Natural killer cell treated with Interleukin-12 subunit alpha and Interleukin-12 subunit beta and Interleukin-15 and Interleukin-18, amount 100 ng/mL, for 72 hours (primary cell): ENCODE results near the gene SDR39U1. TPM values are rescaled to one million over a fixed set of nuclear protein-coding genes. Genes with fewer than 3 reads are reported as not detected.

Experiments
- ATAC-seq, 2 donors: fragments of 150-1000 bp; cut with Tn5 transposase in 1 of 2; sonication (Bioruptor Pico), chemical (Tn5 transposase) in 1 of 2; 2 replicates each; pipeline ENCODE4 v1.10.0; 2021
- DNase-seq: peaks from one replicate; pipeline ENCODE4 v3.0.0; 2022; ENCODE audit warnings: low spot score
- H3K27ac Mint-ChIP-seq, 2 donors: 1 replicate in 1 of 2; 2 replicates in 1 of 2; pipeline ENCODE4 v1.8.0; 2022; ENCODE audit warnings: mixed read lengths in 2 of 2, mild to moderate bottlenecking in 1 of 2, moderate library complexity in 1 of 2
- H3K27me3 Mint-ChIP-seq, 2 donors: 1 replicate in 1 of 2; 2 replicates in 1 of 2; pipeline ENCODE4 v1.8.0; 2022; ENCODE audit warnings: mixed read lengths in 2 of 2
- H3K36me3 Mint-ChIP-seq: one replicate; pipeline ENCODE4 v1.8.0; 2022; ENCODE audit warnings: mixed read lengths
- H3K4me1 Mint-ChIP-seq, 2 donors: 1 replicate in 1 of 2; 2 replicates in 1 of 2; pipeline ENCODE4 v1.8.0; 2022; ENCODE audit warnings: low read depth in 2 of 2, mixed read lengths in 2 of 2, mild to moderate bottlenecking in 1 of 2
- H3K4me3 Mint-ChIP-seq: one replicate; pipeline ENCODE4 v1.8.0; 2022; ENCODE audit warnings: mixed read lengths
- H3K9me3 Mint-ChIP-seq: 2 replicates; pipeline ENCODE4 v1.8.0; 2022; ENCODE audit warnings: mixed read lengths
- total RNA-seq, 2 donors: library from RNA; stranded (reverse); gene quantifications; one replicate each; pipeline ENCODE4 v1.2.3, GENCODE V29; 2022

The SDR39U1 gene
- total RNA-seq, 2 donors from 2014 or later: 33.2 to 50.7 TPM

- Mint-ChIP-seq H3K27me3 (peaks cover 36 to 37% of the 10 kb centered on the region in 2 donors), H3K4me3 (no peak overlapping the region), H3K4me1 (peaks cover 0 to 3% of the 10 kb centered on the region in 2 donors), H3K9me3 (no peaks in the 10 kb centered on the region), H3K36me3 (no peaks in the 10 kb centered on the region), H3K27ac (no peak overlapping the region)
- ATAC-seq: no peak
- DNase-seq: no peak
Measured at GRCh38 chr14:24403294-24403998, 39.1 kb downstream of the SDR39U1 start.

GRCh38 chr14:24401810-24402702, 40.5 kb downstream of the SDR39U1 start:
- no peak overlapping the region for H3K4me3 Mint-ChIP-seq
- no peaks in the 10 kb centered on the region for H3K9me3 Mint-ChIP-seq
- H3K36me3 Mint-ChIP-seq: no peaks in the 10 kb centered on the region
- H3K4me1 Mint-ChIP-seq: peaks cover 0 to 3% of the 10 kb centered on the region in 2 donors
- no peak overlapping the region for H3K27ac Mint-ChIP-seq
- DNase-seq (no peak), ATAC-seq (no peak)
- H3K27me3 Mint-ChIP-seq: peaks cover 36 to 37% of the 10 kb centered on the region in 2 donors

GRCh38 chr14:24399999-24400718, 42.4 kb downstream of the SDR39U1 start:
- H3K27me3 Mint-ChIP-seq: peaks cover 32% of the 10 kb centered on the region in 2 donors
- H3K4me3 Mint-ChIP-seq: peak overlapping the region; percentile 43
- peaks cover 5 to 7% of the 10 kb centered on the region in 2 donors for H3K4me1 Mint-ChIP-seq
- no peak for ATAC-seq
- H3K9me3 Mint-ChIP-seq: no peaks in the 10 kb centered on the region
- H3K36me3 Mint-ChIP-seq: no peaks in the 10 kb centered on the region
- H3K27ac Mint-ChIP-seq: no peak overlapping the region
- DNase-seq: no peak

GRCh38 chr14:24399447-24399822, 43.1 kb downstream of the SDR39U1 start:
- no peaks in the 10 kb centered on the region for H3K9me3 Mint-ChIP-seq
- DNase-seq (no peak), ATAC-seq (no peak)
- peaks cover 25 to 27% of the 10 kb centered on the region in 2 donors for H3K27me3 Mint-ChIP-seq
- peaks cover 5 to 7% of the 10 kb centered on the region in 2 donors for H3K4me1 Mint-ChIP-seq
- no peaks in the 10 kb centered on the region for H3K36me3 Mint-ChIP-seq
- no peak overlapping the region for H3K27ac Mint-ChIP-seq
- peak overlapping the region; percentile 43 for H3K4me3 Mint-ChIP-seq

- peaks cover 5 to 7% of the 10 kb centered on the region in 2 donors for H3K4me1 Mint-ChIP-seq
- DNase-seq (no peak), ATAC-seq (peak; percentile 69 to 82)
- no peaks in the 10 kb centered on the region for H3K9me3 Mint-ChIP-seq
- H3K36me3 Mint-ChIP-seq: no peaks in the 10 kb centered on the region
- peak within 1 kb of the TSS; percentile 43 for H3K4me3 Mint-ChIP-seq
- H3K27me3 Mint-ChIP-seq: peaks cover 19 to 21% of the 10 kb centered on the region in 2 donors
- H3K27ac Mint-ChIP-seq: no peak within 1 kb of the TSS
Measured at GRCh38 chr14:24398653-24399446, 43.7 kb downstream of the SDR39U1 start, which contains the start of gene NYNRIN. Gene NYNRIN, plus strand, starts transcription at chr14:24399003. Its CDS starts 244 bp downstream, at chr14:24399247.

GRCh38 chr14:24398293-24398652, 44.3 kb downstream of the SDR39U1 start:
- peaks cover 13 to 19% of the 10 kb centered on the region in 2 donors for H3K27me3 Mint-ChIP-seq
- no peak for ATAC-seq
- no peaks in the 10 kb centered on the region for H3K9me3 Mint-ChIP-seq
- no peak for DNase-seq
- no peaks in the 10 kb centered on the region for H3K36me3 Mint-ChIP-seq
- no peak overlapping the region for H3K4me3 Mint-ChIP-seq
- peaks cover 5 to 7% of the 10 kb centered on the region in 2 donors for H3K4me1 Mint-ChIP-seq
- no peak overlapping the region for H3K27ac Mint-ChIP-seq

- Mint-ChIP-seq H3K27ac (no peak overlapping the region), H3K9me3 (no peaks in the 10 kb centered on the region), H3K36me3 (no peaks in the 10 kb centered on the region), H3K27me3 (peaks cover 8 to 14% of the 10 kb centered on the region in 2 donors), H3K4me1 (peaks cover 5 to 7% of the 10 kb centered on the region in 2 donors), H3K4me3 (peak overlapping the region; percentile 19)
- no peak for ATAC-seq
- no peak for DNase-seq
Measured at GRCh38 chr14:24397639-24398292, 44.8 kb downstream of the SDR39U1 start.

GRCh38 chr14:24395609-24396582, 46.7 kb downstream of the SDR39U1 start:
- Mint-ChIP-seq H3K27me3 (peaks cover 8 to 9% of the 10 kb centered on the region in 2 donors), H3K4me1 (peaks cover 5 to 7% of the 10 kb centered on the region in 2 donors)

GRCh38 chr14:24394275-24394674, 48.3 kb downstream of the SDR39U1 start:
- no peak overlapping the region for H3K4me3 Mint-ChIP-seq
- H3K4me1 Mint-ChIP-seq: peaks cover 4 to 5% of the 10 kb centered on the region in 2 donors
- no peak overlapping the region for H3K27ac Mint-ChIP-seq
- no peaks in the 10 kb centered on the region for H3K36me3 Mint-ChIP-seq
- H3K27me3 Mint-ChIP-seq: peaks cover 3 to 15% of the 10 kb centered on the region in 2 donors
- ATAC-seq (no peak), DNase-seq (no peak)
- no peaks in the 10 kb centered on the region for H3K9me3 Mint-ChIP-seq

More at GRCh38 chr14:24395609-24396582, 46.7 kb downstream of the SDR39U1 start:
- no peak for ATAC-seq
- no peak overlapping the region for H3K27ac Mint-ChIP-seq
- no peak for DNase-seq
- H3K36me3 Mint-ChIP-seq: no peaks in the 10 kb centered on the region
- H3K9me3 Mint-ChIP-seq: no peaks in the 10 kb centered on the region
- H3K4me3 Mint-ChIP-seq: no peak overlapping the region

- H3K36me3 Mint-ChIP-seq: no peaks in the 10 kb centered on the region
- H3K9me3 Mint-ChIP-seq: no peaks in the 10 kb centered on the region
- no peak overlapping the region for H3K4me3 Mint-ChIP-seq
- ATAC-seq (no peak), DNase-seq (no peak)
- H3K27me3 Mint-ChIP-seq: peaks cover 6 to 32% of the 10 kb centered on the region in 2 donors
- peaks cover 4 to 5% of the 10 kb centered on the region in 2 donors for H3K4me1 Mint-ChIP-seq
- H3K27ac Mint-ChIP-seq: no peak overlapping the region
Measured at GRCh38 chr14:24392325-24393091, 50.1 kb downstream of the SDR39U1 start.
